Breast epithelium (tissue), 3 donors: ENCODE results near the gene GALNT10.

ENCODE experiments used
- CTCF ChIP-seq, 3 donors: fragments of 450-650 bp; IDR thresholded peaks; one replicate each; pipeline ENCODE4 v1.5.1; 2016 to 2017; ENCODE audit warnings: antibody characterized with exemption in 3 of 3, mild to moderate bottlenecking in 3 of 3, moderate library complexity in 3 of 3
- POLR2A ChIP-seq: fragments of 450-650 bp; IDR thresholded peaks from one replicate; pipeline ENCODE4 v1.6.1; 2016; ENCODE audit warnings: antibody characterized with exemption, mild to moderate bottlenecking, moderate library complexity
- POLR2AphosphoS5 ChIP-seq, 3 donors: sonication (generic); formaldehyde crosslinking; IDR thresholded peaks; one replicate each; pipeline ENCODE4 v1.6.1; 2017; ENCODE audit warnings: antibody characterized with exemption in 3 of 3

- TF ChIP-seq POLR2A (no peak), POLR2AphosphoS5 (IDR thresholded peaks at IDR 0.05) (no peak), CTCF (IDR thresholded peaks at IDR 0.05) (no peak)
Observed at GRCh38 chr5:154333016-154333415, 142.5 kb downstream of the GALNT10 start.
